Mesenchymal stem cell (in vitro differentiated cells and primary cell): ENCODE data around the gene ETF1.
A peak's percentile ranks its signal among the peaks of the same experiment; 100 is the strongest.

Experiments used
- DNase-seq: peaks from one replicate; pipeline ENCODE4 v3.0.0-alpha.2; 2013
- H2AFZ ChIP-seq: one replicate; pipeline ENCODE4 v1.6.1; 2013; ENCODE audit warnings: low read depth, mild to moderate bottlenecking, control low read depth, inconsistent platforms, low read length, moderate library complexity
- H2AK5ac ChIP-seq: 2 replicates; pipeline ENCODE4 v1.6.1; 2013; ENCODE audit warnings: low read length, moderate library complexity, mild to moderate bottlenecking, inconsistent platforms; ENCODE audit not compliant: severe bottlenecking
- H2BK120ac ChIP-seq: one replicate; pipeline ENCODE4 v1.6.1; 2013; ENCODE audit warnings: low read depth, mild to moderate bottlenecking, inconsistent platforms, low read length, moderate library complexity
- H2BK12ac ChIP-seq, 2 experiments: one replicate each; pipeline ENCODE4 v1.6.1; 2013; ENCODE audit warnings: inconsistent platforms in 2 of 2, low read length in 2 of 2, mild to moderate bottlenecking in 2 of 2, moderate library complexity in 2 of 2, control low read depth in 1 of 2
- H2BK15ac ChIP-seq: one replicate; pipeline ENCODE4 v1.6.1; 2013; ENCODE audit warnings: mild to moderate bottlenecking, low read depth, inconsistent platforms; ENCODE audit not compliant: poor library complexity, severe bottlenecking
- H2BK5ac ChIP-seq: 2 replicates; pipeline ENCODE4 v1.6.1; 2013; ENCODE audit warnings: low read depth, mild to moderate bottlenecking, low read length, control low read depth, inconsistent platforms; ENCODE audit not compliant: poor library complexity, severe bottlenecking
- H3K14ac ChIP-seq, 2 experiments: one replicate each; pipeline ENCODE4 v1.6.1; 2013; ENCODE audit warnings: inconsistent platforms in 2 of 2, low read length in 2 of 2, control low read depth in 1 of 2, mild to moderate bottlenecking in 1 of 2, moderate library complexity in 1 of 2
- H3K18ac ChIP-seq, 2 experiments: one replicate each; pipeline ENCODE4 v1.6.1; 2013; ENCODE audit warnings: inconsistent platforms in 2 of 2, low read length in 2 of 2, control low read depth in 1 of 2, low read depth in 1 of 2, mild to moderate bottlenecking in 1 of 2
- H3K23ac ChIP-seq, 2 experiments: one replicate each; pipeline ENCODE4 v1.6.1; 2013; ENCODE audit warnings: inconsistent platforms in 2 of 2, low read length in 2 of 2, mild to moderate bottlenecking in 2 of 2, moderate library complexity in 2 of 2, control low read depth in 1 of 2
- H3K27ac ChIP-seq: 2 replicates; pipeline ENCODE4 v1.5.1; 2013; ENCODE audit warnings: mild to moderate bottlenecking, moderate library complexity, low read length, control low read depth, inconsistent platforms; ENCODE audit not compliant: poor library complexity, severe bottlenecking
- H3K27me3 ChIP-seq, 2 experiments: 2 replicates each; pipeline versions ENCODE4 v1.6.1 to v1.7.0; 2013; ENCODE audit warnings: low read length in 2 of 2, mild to moderate bottlenecking in 2 of 2, moderate library complexity in 2 of 2, control low read depth in 1 of 2, inconsistent platforms in 1 of 2; ENCODE audit not compliant: control insufficient read depth in 1 of 2, insufficient read depth in 1 of 2
- H3K36me3 ChIP-seq, 2 experiments: 2 replicates each; pipeline versions ENCODE4 v1.6.1 to v1.7.0; 2013; ENCODE audit warnings: low read length in 2 of 2, control low read depth in 1 of 2, inconsistent platforms in 1 of 2, low read depth in 1 of 2, mild to moderate bottlenecking in 1 of 2; ENCODE audit not compliant: insufficient read depth in 2 of 2, control insufficient read depth in 1 of 2
- H3K4ac ChIP-seq, 2 experiments: one replicate each; pipeline ENCODE4 v1.6.1; 2013; ENCODE audit warnings: inconsistent platforms in 2 of 2, low read length in 2 of 2, mild to moderate bottlenecking in 2 of 2, moderate library complexity in 2 of 2, control low read depth in 1 of 2, low read depth in 1 of 2
- H3K4me1 ChIP-seq: 2 replicates; pipeline ENCODE4 v1.6.1; 2013; ENCODE audit warnings: low read depth, low read length, control low read depth; ENCODE audit not compliant: control insufficient read depth, insufficient read depth
- H3K4me2 ChIP-seq: 2 replicates; pipeline ENCODE4 v1.6.1; 2013; ENCODE audit warnings: low read length, mild to moderate bottlenecking, inconsistent platforms; ENCODE audit not compliant: poor library complexity, severe bottlenecking
- H3K4me3 ChIP-seq, 2 experiments: 2 replicates each; pipeline versions ENCODE4 v1.5.1 to v1.7.0; 2013; ENCODE audit warnings: low read length in 2 of 2, mild to moderate bottlenecking in 2 of 2, control low read depth in 1 of 2, low read depth in 1 of 2; ENCODE audit not compliant: insufficient read depth in 1 of 2
- H3K79me1 ChIP-seq: replicated peaks from 2 replicates; pipeline ENCODE4 v1.6.1; 2013; ENCODE audit warnings: mild to moderate bottlenecking, control low read depth, low read length, inconsistent platforms; ENCODE audit not compliant: poor library complexity, severe bottlenecking
- H3K9ac ChIP-seq: 2 replicates; pipeline ENCODE4 v1.7.0; 2013; ENCODE audit warnings: mild to moderate bottlenecking, low read length, moderate library complexity
- H3K9me3 ChIP-seq: 2 replicates; pipeline ENCODE4 v1.7.0; 2013; ENCODE audit warnings: mild to moderate bottlenecking, low read length; ENCODE audit not compliant: control insufficient read depth
- H4K8ac ChIP-seq: one replicate; pipeline ENCODE4 v1.6.1; 2013; ENCODE audit warnings: inconsistent platforms, mild to moderate bottlenecking, low read length, moderate library complexity
- H4K91ac ChIP-seq: one replicate; pipeline ENCODE4 v1.6.1; 2013; ENCODE audit warnings: mild to moderate bottlenecking, low read length, inconsistent platforms
- WGBS: methylation state at CpG from one replicate; pipeline ENCODE4 v1.1.7; 2013; ENCODE audit warnings: mixed read lengths; 5-methylcytosine and 5-hydroxymethylcytosine counted together

Gene ETF1

DNA sequence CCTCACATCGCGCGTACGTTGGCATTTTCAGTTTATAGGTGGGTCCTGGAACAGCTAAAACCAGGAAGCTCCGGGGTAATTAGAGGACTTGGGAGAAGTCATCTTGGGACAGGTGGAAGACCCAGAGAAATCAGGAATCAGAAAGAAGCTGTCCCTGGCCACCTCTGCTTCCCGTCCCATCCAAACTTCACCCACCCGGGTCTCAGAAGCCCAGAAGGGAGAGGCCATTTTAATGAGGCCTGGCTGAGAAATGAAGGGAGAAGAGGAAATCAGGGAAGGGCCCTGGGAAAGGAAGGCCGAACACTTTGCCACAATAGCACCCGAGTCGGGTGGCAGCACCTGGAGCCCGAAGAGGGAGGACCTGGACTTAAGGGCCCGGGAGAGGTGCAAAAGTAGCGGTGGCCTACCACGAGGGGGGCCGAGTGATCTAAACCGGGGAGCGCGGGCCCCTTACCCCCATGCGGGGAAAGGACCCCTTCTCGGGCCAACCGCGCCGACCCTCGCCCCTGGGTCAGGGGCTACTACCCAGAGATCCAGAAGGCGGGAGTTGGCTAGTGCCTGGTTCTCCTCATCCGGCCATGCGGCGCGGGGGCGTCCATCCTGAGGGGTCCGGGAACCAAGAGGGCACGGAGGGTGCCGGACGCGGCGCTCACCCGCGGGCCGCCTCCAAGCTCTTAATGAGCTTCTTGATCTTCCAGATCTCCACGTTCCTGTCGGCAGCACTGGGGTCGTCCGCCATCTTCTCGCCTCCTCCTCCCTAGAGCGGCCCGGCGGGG, 668 bp downstream of the ETF1 start:
- H3K4me3 ChIP-seq = peak overlapping the region; percentile 89 to 99
- H3K14ac ChIP-seq = peak overlapping the region in 1 of 2 experiments; percentile 97
- peak overlapping the region; percentile 84 for H2BK5ac ChIP-seq
- H2BK12ac ChIP-seq = peak overlapping the region in 1 of 2 experiments; percentile 10
- H2BK120ac ChIP-seq = peak overlapping the region; percentile 54
- H4K8ac ChIP-seq = peak overlapping the region; percentile 74
- peak overlapping the region; percentile 85 for H2AFZ ChIP-seq
- peak overlapping the region; percentile 96 for H3K4me2 ChIP-seq
- H3K27me3 ChIP-seq = no peaks in the 10 kb centered on the region
- peak overlapping the region; percentile 100 for H3K9ac ChIP-seq
- H3K36me3 ChIP-seq = peaks cover 0 to 22% of the 10 kb centered on the region in 2 experiments
- H3K23ac ChIP-seq = peak overlapping the region; percentile 8 to 97
- WGBS = under 1% methylated on average over 38 of the region's 47 CpGs
- no peaks in the 10 kb centered on the region for H3K9me3 ChIP-seq
- H2AK5ac ChIP-seq = peak overlapping the region; percentile 73
- peaks cover 9% of the 10 kb centered on the region for H3K4me1 ChIP-seq
- peak overlapping the region; percentile 89 for H3K27ac ChIP-seq
- H2BK15ac ChIP-seq = peak overlapping the region; percentile 99
- H3K4ac ChIP-seq = peak overlapping the region; percentile 96 to 98
- peaks cover 3% of the 10 kb centered on the region for H3K79me1 ChIP-seq
- peak overlapping the region; percentile 92 to 98 for H3K18ac ChIP-seq
- peak overlapping the region; percentile 91 for H4K91ac ChIP-seq
- no peak for DNase-seq

- no peak overlapping the region for H3K14ac ChIP-seq
- no peak overlapping the region for H4K8ac ChIP-seq
- H3K27ac ChIP-seq = peak overlapping the region; percentile 89
- 70% methylated on average over 5 of the region's 6 CpGs for WGBS
- peak overlapping the region; percentile 39 for H2AK5ac ChIP-seq
- no peak overlapping the region for H2BK5ac ChIP-seq
- H3K79me1 ChIP-seq = peaks cover 1% of the 10 kb centered on the region
- H3K27me3 ChIP-seq = no peaks in the 10 kb centered on the region
- H3K18ac ChIP-seq = no peak overlapping the region
- H3K4me2 ChIP-seq = peak overlapping the region; percentile 96
- H4K91ac ChIP-seq = no peak overlapping the region
- peak overlapping the region in 1 of 2 experiments; percentile 98 for H3K4ac ChIP-seq
- H3K9me3 ChIP-seq = no peaks in the 10 kb centered on the region
- H3K4me3 ChIP-seq = peak overlapping the region; percentile 89 to 99
- H3K36me3 ChIP-seq = peaks cover 0 to 29% of the 10 kb centered on the region in 2 experiments
- peak overlapping the region in 1 of 2 experiments; percentile 80 for H3K23ac ChIP-seq
- H2BK12ac ChIP-seq = no peak overlapping the region
- H2BK15ac ChIP-seq = no peak overlapping the region
- no peak for DNase-seq
- no peak overlapping the region for H2AFZ ChIP-seq
- no peak overlapping the region for H2BK120ac ChIP-seq
- peak overlapping the region; percentile 100 for H3K9ac ChIP-seq
- peaks cover 5% of the 10 kb centered on the region for H3K4me1 ChIP-seq
Measured at GRCh38 chr5:138541511-138542179, 1.4 kb downstream of the ETF1 start.

DNA sequence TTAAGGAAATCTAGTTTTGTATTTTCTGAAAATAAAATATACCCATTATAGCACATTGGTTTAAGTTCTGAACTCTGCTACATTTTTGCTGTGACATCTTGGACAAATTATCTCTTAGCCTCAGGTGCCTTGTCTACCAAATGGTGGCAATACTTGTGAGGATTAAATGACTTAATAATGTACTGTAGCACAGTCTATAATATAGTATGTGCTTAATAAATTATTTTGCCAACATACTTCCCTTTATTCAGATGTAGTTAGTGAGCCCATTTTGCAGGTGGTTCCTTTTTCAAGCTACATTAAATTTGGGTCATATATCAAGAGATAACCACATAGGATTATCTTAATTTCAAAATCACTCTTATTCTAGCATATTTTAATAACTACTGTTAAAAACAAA, 3.2 kb downstream of the ETF1 start:
- Histone ChIP-seq H3K27me3 (no peaks in the 10 kb centered on the region), H3K36me3 (peaks cover 5 to 38% of the 10 kb centered on the region in 2 experiments), H4K91ac (no peak overlapping the region), H2BK15ac (no peak overlapping the region), H3K23ac (no peak overlapping the region), H2BK5ac (no peak overlapping the region), H3K4ac (no peak overlapping the region), H3K9me3 (no peaks in the 10 kb centered on the region), H3K14ac (no peak overlapping the region), H2AK5ac (no peak overlapping the region), H2BK120ac (no peak overlapping the region), H3K4me1 (peaks cover 4% of the 10 kb centered on the region), H3K27ac (no peak overlapping the region), H4K8ac (no peak overlapping the region), H2AFZ (no peak overlapping the region), H3K79me1 (peaks cover 1% of the 10 kb centered on the region), H2BK12ac (no peak overlapping the region), H3K18ac (no peak overlapping the region), H3K4me3 (peak overlapping the region in 1 of 2 experiments; percentile 3), H3K4me2 (no peak overlapping the region), H3K9ac (peak overlapping the region; percentile 100)
- no peak for DNase-seq

GRCh38 chr5:138538943-138539627, 4.0 kb downstream of the ETF1 start:
- 100% methylated on average over 2 of the region's 2 CpGs for WGBS
- H3K36me3 ChIP-seq = peaks cover 5 to 43% of the 10 kb centered on the region in 2 experiments

More at GRCh38 chr5:138538943-138539627, 4.0 kb downstream of the ETF1 start:
- Histone ChIP-seq H2AK5ac (no peak overlapping the region), H3K14ac (no peak overlapping the region), H3K27ac (no peak overlapping the region), H2BK15ac (no peak overlapping the region), H2BK5ac (no peak overlapping the region), H4K91ac (no peak overlapping the region), H3K4me3 (peak overlapping the region in 1 of 2 experiments; percentile 3), H3K23ac (no peak overlapping the region), H4K8ac (no peak overlapping the region), H3K18ac (no peak overlapping the region), H2AFZ (no peak overlapping the region), H3K4me1 (no peaks in the 10 kb centered on the region), H3K4me2 (no peak overlapping the region), H3K9me3 (no peaks in the 10 kb centered on the region), H3K4ac (no peak overlapping the region), H3K9ac (no peak overlapping the region), H3K27me3 (no peaks in the 10 kb centered on the region), H3K79me1 (no peaks in the 10 kb centered on the region), H2BK12ac (no peak overlapping the region), H2BK120ac (no peak overlapping the region)
- no peak for DNase-seq
